Stomach (tissue), 4 donors: ENCODE results near the gene ZNF280B.

Experiments
- POLR2AphosphoS5 ChIP-seq, 3 donors: sonication (generic); formaldehyde crosslinking; IDR thresholded peaks; one replicate each; pipeline ENCODE4 v1.6.1; 2016; ENCODE audit warnings: antibody characterized with exemption in 3 of 3
- TF ChIP-seq, protein P1 (sequence below), 7 experiments: fragments of 450-650 bp in 4 of 7; fragments of 200-600 bp in 3 of 7; sonication (generic) in 3 of 7; IDR thresholded peaks; one replicate each; pipeline ENCODE4 v1.5.1; 2016 to 2019; ENCODE audit warnings: antibody characterized with exemption in 7 of 7, control low read depth in 2 of 7, mild to moderate bottlenecking in 1 of 7

DNA sequence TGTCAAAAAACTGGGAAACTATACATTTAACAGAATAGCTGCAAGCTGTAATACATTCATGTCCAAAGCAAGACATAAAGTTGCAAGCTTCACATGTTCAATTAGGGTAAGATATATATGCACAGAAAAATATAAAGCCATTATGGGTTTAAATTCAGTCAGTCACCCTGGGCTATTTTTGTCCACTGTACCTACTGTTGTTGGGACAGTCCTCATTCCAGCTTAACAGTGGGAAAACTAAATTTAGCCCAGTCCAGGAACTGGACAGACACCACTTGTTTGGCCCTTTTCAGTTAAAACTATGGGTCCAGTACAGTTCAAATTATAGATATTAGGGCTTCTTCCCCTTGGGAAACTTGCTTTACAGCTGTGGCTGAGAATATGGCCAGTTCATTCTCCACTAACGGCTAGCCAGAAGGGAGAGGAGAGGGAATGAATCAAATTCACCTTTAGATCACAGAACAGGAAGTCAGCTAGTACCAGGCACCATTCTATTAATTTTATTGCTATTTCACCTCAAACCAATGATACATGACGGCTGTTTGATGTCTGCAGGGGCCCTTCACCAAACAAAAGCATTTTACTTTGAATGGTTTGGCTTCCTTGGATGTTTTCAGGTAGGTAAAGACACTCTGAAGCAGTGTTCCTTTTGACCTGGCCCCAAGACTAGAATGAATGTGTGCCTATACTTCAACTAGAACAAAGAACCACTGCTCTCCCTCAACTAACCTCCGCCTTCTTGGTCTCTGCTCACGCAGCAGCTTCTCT is 22.2 kb downstream of the ZNF280B start:
- TF ChIP-seq, protein P1, sequence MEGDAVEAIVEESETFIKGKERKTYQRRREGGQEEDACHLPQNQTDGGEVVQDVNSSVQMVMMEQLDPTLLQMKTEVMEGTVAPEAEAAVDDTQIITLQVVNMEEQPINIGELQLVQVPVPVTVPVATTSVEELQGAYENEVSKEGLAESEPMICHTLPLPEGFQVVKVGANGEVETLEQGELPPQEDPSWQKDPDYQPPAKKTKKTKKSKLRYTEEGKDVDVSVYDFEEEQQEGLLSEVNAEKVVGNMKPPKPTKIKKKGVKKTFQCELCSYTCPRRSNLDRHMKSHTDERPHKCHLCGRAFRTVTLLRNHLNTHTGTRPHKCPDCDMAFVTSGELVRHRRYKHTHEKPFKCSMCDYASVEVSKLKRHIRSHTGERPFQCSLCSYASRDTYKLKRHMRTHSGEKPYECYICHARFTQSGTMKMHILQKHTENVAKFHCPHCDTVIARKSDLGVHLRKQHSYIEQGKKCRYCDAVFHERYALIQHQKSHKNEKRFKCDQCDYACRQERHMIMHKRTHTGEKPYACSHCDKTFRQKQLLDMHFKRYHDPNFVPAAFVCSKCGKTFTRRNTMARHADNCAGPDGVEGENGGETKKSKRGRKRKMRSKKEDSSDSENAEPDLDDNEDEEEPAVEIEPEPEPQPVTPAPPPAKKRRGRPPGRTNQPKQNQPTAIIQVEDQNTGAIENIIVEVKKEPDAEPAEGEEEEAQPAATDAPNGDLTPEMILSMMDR (IDR thresholded peaks at IDR 0.05): no peak
- no peak for TF ChIP-seq POLR2AphosphoS5 (IDR thresholded peaks at IDR 0.05)
